Dermis blood vessel endothelial cell (primary cell): ENCODE measurements around the gene AGPAT3. TPM values are rescaled to one million over a fixed set of nuclear protein-coding genes. Genes with fewer than 3 reads are reported as not detected.
A peak's percentile ranks its signal among the peaks of the same experiment; 100 is the strongest.
"Not testable (repeated sequence)": the region's sequence is repeated elsewhere in the genome, so short reads cannot be mapped to it uniquely, and the experiment has no call there.

ENCODE experiments used
- DNase-seq: peaks from one replicate; pipeline ENCODE4 v3.0.0; 2010
- total RNA-seq: library from RNA; depleted of rRNA; stranded (reverse); fragments of >200 nt; gene quantifications from 2 replicates; pipeline ENCODE4 v1.2.3, GENCODE V29; 2014

Gene AGPAT3
- total RNA-seq, 1 donor from 2014 or later: 56.8 TPM

DNA sequence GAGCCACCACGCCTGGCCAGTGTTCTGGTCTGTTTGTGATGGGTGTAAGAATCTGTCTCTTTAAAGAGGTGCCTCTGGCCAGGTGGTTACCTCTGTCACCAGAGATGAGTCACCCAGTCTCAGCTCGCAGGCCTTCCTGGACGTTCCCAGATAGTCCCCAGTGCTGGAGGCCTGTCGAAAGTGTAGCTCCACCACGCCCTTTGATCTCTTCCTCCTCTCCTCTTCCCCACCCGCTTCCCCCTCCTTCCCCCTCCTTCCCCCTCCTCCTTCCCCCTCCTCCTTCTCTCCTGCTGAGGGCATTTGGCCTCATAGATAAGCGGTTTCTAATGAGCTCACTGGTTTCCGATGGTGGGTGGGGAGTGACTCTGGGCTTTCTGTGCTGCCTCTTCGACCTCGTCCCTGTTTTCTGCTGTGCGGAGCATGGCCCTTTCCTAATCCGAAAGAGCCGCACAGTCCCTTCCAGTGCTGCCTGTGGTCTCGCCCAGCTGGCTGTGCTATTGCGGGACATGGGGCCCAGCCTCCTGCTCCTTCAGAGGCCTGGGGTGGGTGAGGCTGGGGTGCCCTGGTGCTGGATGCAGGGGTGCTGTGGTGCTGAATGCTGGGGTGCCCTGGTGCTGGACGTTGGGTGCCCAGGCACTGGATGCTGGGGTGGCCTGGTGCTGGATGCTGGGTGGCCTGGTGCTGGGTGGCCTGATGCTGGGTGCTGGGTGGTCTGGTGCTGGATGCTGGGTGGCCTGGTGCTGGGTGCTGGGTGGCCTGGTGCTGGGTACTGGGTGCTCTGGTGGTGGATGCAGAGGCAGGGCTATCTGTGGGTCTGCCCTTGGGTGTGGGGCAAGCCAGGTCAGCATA is 19.2 kb downstream of the AGPAT3 start:
- peak; percentile 41 for DNase-seq

DNA sequence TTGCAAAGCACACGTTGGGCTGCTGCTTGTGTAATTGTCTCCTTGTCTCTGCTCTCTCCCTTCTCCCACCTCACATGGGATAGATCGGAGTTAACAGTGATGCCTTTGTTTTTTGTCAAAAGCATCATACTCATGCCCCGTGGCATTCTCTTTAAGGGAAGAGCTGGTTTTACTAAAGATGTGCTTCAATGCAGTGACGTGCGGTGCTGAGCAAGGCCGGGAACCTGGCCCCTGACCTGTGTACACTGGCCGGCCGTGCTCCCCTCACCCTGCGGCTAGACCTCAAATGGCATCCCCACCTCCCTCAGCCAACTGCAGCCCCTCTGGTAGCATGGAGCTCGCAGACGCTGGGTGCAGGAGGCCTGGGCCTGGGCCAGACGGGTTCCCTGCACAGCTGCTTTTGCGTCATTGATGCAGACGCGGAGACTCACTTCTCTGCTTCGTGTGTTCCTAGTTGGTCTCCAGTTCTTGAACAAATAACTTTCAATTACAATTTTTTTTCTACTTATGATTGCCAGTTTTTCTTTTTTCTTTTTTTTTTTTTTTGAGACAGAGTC is 19.9 kb downstream of the AGPAT3 start:
- DNase-seq: no peak

DNA sequence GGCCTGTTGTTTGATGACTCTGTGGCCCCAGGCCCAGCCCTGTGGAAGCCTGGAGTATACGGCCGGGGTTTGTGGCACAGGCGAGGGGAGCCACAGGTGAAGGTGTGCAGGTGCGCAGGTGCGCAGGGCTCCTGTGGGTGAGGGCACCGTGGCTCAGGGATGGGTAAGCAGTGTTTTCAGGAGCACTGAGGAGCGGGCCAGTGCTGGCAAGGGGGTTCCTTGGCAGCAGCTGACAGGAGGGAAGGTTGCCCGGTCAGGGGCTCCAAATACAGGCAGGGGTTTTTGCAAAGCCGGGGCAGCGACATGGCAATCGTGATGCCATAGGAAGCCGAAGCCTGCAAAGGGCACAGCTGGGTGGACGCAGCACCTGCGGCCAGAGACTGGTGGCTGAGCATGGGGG is 20.7 kb downstream of the AGPAT3 start:
- DNase-seq: no peak

DNA sequence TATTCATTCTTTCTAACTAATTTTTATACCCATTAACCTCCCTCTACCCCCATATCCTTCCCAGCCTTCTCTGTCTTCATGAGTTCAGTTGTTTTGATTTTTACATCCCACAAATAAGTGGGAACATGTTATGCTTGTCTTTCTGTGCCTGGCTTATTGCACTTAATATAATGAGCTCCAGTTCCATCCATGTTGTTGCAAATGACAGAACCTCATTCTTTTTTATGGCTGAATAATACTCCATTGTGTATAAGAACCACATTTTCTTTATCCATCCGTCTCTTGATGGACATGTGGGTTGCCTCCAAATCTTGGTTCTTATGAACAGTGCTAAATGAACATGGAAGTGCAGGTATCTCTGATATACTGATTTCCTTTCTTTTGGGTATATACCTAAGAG is 21.5 kb downstream of the AGPAT3 start:
- no peak for DNase-seq

DNA sequence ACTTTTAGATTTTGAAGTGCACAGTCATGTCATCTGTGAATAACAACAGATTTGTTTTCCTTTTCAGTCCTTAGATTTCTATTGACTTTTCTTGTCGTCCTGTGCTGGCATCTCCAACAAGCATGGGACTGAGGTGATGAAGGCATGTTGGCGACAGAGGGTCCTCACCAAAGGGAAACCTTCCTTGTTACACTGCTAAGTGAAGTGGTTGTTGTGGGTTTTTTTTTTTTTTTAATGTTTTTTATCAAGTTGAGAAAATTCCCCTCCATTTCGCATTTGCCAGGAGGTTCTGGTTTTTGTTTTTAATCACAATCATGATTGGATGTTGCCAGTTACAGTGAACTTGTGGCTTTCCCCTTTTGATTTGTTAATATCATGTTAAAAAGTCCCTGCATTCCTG is 24.0 kb downstream of the AGPAT3 start:
- no peak for DNase-seq

DNA sequence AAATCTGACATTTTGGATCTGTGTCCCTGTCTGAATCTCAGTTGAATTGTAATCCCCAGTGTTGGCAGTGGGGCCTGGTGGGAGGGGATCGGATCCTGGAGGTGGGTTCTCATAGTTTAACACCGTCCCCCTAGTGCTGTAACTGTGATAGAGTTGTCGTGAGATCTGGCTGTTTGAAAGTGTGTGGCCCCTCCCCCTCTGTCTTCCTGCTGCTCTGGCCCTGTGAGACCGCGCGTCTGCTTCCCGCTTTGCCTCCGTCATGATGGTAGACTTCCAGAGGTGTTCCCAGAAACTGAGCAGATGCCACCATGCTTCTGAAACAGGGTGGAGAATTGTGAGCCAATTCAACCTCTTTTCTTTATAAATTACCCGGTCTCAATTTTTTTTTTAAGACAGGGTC is 25.0 kb downstream of the AGPAT3 start:
- DNase-seq: peak; percentile 17

DNA sequence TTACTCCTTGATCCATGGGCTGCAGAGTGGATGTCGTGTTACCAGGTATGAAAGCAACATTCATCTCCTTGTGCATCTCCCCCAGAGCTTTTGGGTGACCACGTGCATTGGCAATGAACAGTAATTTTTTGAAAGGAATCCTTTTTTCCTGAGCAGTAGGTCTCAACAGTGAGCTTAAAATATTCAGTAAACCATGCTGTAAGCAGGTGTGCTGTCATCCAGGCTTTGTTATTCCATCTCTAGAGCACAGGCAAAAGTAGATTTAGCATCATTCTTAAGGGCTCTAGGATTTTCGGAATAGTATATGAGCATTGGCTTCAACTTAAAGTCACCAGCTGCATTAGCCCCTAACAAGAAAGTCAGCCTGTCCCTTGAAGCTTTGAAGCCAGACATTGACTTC is 27.3 kb downstream of the AGPAT3 start:
- DNase-seq: no peak

DNA sequence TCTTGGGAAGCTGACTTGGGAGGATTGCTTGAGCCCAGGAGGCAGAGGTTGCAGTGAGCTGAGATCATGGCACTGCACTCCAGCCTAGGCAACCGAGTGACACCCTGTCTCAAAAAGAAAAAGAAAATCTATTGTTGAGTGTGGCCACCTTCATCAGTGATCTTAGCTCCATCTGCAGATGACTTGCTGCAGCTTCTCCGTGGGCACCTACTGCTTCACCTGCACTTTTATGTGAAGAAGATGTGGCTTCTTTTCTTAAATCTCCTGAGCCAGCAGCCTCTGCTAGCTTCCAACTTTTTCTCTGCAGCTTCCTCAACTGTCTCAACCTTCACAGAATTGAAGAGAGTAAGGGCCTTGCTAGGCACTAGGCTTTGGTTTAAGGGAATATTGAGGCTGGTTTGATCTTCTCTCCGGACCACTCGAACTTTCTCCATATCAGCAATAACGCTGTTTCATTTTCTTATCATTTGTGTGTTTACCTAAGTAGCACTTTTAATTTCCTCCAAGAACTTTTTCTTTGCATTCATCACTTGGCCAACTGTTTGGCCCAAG is 28.0 kb downstream of the AGPAT3 start:
- no peak for DNase-seq

DNA sequence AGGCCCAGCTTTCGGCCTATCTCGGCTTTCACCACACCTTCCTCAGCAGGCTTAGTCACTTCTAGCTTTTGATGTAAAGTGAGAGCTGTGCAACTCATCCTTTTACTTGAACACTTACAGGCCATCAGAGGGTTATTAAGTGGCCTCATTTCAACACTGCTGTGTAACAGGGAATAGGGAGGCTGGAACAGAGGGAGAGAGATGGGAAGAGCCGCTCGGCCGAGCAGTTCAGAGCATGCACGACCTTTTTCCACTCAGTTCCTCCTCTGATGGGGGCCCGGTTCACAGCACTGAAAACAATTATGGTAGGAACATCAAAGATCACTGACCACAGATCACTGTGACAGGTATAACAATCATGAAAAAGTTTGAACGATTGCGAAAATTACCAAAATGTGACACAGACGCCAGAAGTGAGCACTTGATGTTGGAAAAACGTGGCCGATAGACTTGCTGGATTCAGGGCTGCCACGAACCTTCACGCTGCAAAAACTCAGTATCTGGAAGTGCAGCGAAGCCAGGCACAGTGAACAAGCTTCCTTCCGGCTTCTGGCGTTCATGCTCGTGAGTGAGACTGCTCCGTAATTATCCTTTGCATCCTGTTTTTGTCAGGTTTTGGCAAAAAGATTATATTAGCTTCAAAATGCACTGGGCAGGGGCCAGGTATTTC is 28.6 kb downstream of the AGPAT3 start:
- DNase-seq: peak; percentile 91

DNA sequence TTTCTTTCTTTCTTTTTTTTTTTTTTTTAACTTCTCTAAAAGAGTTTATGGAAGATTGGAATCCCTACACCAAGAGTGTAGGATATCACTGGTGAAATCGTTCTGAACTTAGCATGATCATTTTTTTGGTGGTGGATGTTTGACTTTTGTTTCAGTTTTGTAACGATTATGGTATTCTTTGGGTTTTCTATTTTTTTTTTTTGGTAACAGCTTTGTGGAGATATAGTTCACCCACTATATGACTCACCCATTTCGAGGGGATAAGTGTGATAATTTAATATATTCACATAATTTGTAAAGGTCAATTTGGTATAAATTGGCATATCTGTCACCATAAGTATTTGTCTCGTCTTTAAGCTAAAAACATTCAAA is 29.2 kb downstream of the AGPAT3 start:
- no peak for DNase-seq

DNA sequence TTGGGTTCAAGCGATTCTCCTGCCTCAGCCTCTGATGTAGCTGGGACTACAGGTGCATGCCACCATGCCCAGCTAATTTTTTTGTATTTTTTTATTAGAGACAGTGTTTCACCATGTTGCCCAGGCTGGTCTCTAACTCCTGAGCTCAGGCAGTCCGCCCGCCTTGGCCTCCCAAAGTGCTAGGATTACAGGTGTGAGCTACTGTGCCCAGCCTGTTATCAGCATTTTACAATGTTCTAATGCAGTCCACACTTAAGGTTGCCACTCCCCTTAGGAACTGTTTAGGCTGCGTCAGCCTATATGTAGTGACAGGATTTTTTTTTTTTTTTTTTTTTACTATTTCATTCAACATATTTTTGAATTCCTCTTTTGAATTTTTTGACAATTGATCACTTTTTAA is 30.2 kb downstream of the AGPAT3 start:
- no peak for DNase-seq

DNA sequence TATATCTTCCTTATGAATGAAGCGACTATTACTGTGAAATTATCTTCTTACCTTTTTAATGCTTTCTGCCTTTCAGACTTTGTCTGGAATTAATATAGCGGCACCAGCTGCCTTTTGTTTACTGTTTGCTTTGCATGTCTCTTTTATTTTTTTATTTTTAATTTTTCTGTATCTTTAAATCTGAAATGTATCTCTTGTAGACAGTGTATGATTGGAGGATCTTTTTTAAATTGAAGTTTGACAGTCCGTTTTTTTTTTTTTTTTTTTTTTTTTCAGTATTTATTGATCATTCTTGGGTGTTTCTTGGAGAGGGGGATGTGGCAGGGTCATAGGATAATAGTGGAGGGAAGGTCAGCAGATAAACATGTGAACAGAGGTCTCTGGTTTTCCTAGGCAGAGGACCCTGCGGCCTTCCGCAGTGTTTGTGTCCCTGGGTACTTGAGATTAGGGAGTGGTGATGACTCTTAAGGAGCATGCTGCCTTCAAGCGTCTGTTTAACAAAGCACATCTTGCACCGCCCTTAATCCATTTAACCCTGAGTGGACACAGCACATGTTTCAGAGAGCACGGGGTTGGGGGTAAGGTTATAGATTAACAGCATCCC is 31.8 kb downstream of the AGPAT3 start:
- DNase-seq: not testable (repeated sequence)

DNA sequence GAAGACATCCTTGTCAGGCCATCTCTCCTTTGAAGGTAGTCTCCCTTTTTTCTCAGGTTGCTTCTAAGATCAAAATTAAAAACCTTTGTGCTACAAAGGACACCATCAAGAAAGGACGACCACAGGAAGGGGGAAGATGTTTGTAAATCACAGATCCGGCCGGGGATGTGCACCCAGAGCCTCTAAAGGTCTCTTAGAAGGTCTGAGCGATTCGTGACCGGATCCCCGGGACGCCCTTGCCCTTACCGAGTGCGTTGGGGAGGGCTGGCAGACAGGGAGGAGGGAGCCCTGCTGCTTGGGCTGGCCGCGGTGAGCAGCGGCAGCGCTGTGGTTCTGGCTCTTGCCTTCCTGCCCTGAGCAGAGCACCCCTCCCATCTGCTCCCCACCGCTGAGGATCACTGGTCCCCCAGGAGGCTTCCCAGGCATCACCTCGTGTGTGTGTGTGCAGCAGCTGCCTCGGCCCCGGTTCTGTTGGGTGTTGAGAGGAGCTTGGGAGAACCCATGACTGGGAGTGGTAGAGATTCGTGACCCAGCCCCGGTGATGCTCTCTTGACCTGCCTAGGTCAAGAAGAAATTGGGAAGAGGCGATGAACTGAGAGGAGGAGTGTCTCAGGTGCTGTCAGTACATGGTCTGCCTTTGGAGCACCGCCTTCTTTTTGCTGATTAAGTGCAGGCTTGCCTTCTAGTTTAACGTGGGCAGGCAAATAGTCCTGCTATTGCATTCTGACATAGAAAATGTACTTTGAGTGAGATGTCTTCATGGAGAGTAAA is 34.5 kb downstream of the AGPAT3 start:
- no peak for DNase-seq

DNA sequence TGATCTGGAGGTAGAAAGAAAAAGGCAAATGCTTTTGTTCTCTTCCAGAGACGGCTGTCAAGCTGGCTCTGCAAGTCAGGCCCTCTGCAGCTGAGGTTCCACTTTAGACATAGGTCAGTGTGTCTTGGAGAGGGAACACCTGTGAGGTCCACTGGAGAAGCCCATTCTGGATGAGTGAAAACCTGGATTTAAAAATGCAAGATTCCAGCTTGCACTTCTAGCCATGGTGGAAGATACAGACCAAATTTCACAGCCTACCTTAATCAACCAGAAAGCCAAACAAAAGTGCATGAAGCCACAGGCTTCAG is 35.0 kb downstream of the AGPAT3 start:
- DNase-seq: no peak

DNA sequence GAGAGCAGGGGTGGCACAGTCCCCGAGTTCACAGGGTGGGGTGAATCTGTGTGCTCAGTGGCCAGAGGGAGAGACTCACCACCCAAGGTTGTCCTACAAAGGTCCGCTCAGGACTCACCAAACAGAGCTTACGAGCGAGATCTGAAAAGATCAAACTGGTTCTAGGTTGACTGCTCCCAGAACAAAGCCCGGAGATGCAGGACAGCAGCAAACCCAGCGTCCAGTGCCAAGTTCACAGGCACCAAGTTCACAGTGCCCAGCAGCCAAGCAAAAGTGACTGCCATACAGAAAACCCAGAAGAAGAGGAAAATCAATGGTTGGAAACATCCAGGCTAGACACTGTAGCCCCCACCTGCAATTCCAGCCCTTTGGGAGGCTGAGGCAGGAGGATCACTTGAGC is 35.7 kb downstream of the AGPAT3 start:
- no peak for DNase-seq

DNA sequence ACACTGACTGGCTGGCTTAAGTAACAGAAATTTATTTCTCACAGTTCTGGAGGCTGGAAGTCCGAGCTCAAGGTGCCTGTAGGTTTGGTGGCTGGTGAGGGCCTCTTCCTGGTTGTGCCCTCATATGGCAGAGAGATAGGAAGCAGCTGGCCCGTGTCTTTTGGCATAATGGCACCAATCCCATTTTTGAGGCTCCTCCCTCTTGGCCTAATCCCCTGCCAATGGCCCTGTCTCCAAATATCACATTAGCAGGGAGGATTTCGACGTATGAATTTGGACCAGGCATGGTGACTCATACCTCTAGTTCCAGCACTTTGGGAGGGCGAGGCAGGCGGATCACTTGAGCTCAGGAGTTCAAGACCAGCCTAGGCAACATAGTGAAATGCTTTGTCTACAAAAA is 37.4 kb downstream of the AGPAT3 start:
- peak; percentile 92 for DNase-seq

DNA sequence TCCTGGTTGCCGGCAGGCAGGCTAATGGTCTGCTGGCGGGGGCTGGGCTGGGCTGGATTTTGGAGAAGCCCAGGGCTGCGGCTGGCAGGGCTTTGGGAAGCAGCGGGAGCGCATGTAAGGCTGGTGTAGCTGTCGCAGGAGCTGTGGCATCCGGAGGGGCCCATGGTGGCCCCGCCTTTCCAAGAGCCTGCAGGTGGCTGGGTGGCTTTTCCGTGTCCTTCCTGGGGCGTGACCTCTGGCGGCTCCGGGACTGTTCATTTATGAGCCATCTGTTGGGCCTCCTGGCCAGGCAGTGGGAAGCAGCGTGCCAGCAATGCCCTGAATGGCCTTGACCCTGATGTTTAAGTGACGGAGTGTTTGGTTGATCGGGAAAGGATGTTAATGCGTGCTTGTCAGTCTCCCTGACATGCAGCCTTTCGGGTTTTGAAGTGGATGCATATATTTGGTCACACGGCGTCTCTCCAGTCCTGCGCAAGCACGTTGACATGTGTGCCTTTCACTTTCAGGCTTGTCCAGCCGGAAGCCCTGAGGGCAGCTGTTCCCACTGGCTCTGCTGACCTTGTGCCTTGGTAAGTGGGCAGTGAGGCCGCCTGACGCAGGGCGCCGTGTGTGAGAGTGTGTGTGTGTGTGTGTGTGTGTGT is 38.5 kb downstream of the AGPAT3 start:
- peak; percentile 77 for DNase-seq

DNA sequence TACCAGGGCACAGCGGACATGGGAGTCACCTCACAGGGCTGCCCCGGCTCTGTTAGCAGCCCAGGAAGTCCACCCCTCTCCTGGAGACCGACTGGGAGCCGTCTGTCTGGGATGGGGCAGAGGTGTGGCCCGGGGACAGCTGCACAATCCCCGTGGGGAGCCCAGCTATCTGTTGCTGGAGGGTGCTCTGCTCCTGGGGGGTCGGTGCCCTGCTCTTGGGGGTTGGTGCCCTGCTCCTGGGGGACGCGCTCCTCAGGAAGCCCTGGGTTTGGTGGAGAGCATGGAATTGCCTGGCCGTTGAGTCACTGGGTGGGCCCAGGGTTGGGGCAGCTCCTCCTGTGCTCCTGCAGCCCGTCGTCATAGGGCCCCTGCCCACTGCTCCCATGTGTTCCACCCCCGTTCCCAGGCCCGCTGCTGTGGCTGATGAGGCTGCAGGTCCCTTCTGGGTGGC is 39.3 kb downstream of the AGPAT3 start:
- DNase-seq: no peak

DNA sequence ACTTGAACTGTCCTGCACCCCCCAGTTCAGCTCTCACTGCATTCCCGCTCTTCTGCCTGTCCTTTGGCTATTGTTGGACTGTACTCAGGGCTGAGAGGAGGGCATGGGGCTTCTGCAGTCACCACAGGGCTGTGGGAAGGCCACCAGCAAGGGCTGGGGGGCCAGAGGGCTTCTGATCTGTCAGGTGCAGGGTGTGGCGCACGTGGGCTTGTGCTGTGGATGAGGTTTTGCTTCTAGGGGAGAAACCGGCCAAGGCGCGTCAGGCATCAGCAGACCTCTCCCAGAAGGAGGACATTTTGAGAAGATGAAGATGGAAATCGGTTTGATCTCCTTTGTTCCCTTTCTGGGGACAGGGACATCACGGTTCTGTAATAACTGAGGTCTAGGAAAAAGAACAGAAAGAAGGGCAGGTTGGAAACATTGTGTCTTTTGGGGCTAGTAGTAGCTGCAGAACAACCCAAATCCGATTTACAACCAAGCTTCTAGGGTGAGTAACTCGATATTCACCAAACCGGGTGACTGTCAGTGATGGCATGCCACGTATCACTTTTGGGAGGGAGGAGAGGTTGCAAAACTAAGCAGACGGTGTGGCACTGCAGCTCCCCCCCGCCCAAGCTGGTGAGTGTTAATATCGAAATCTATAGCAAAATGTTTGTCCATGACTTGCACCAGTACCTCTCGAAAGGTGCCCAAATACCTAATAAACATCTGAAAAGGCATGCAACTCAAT is 40.9 kb downstream of the AGPAT3 start:
- DNase-seq: no peak

DNA sequence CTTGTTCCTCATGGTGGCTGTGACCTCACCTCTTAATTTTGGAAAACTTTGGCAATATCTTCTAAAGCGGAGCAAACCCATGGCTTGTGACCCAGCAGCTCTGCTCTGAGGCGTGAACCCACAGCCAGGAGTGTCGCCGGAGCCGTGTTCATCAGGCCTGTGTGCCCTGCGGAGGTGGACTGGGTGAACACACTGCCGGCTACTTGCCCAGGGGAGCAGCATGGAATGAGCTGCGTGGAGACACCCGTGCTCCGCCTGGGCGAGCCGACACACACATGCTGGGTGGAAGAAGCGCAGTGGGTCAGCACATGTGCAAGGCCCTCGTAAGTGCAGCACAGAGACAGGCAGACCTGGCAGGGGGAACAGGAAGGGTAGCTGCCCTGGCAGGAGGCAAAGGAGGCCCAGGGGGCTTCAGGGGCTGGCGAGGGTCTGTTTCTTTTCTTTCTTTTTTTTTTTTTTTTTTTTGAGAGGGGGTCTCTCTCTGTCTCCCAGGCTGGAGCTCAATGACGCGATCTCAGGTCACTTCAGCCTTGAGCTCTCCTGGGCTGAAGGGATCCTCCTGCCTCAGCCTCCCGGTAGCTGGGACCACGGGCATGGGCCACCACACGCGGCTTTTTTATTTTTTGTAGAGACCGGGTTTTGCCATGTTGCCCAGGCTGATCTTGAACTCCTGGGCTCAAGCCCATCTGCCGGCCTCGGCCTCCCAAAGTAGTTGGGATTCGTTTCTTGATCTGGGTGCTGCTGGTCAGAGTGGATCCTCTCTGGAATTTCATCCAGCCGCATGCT is 41.8 kb downstream of the AGPAT3 start:
- DNase-seq: no peak

DNA sequence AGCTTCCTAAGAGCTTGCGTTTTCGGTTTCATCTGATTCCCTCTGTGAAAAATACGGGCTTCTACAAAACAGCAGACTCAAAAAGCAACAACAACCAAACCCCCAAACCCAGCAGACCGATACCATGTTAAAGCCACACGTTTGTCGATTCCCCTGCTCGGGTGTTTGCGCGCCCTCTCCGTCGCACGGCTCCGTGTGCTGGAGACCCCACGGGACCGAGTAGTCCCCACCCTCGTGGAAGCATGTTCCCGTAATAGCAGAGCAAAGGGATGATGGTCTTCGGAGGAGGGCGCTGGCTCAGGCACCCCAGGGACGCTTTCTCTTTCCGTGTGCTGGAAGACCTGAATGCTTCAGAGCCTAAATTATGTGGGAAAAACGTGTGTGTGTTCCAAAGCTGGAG is 42.7 kb downstream of the AGPAT3 start:
- no peak for DNase-seq
